ENCODE measurements around the gene FBLN2.

FBLN2 gene

DNA sequence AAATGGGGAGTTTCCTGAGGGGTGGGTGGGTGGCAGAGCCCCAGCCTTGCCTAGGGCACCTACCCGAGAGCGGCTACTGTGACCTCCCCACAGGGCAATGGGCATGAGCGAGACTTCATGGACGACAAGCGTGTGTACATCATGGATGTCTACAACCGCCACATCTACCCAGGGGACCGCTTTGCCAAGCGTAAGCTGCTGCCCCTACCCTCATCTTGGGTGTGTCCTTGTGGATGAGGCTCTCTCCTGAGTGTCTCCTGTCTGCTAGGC is 46.2 kb upstream of the FBLN2 start:
- DNase-seq (ENCODE audit: low read depth in 2 of 2): no peak
- H3K4me3 ChIP-seq (replicated peaks in 1 of 2; ENCODE audit: low read depth in 2 of 2, low read length in 2 of 2): no peak overlapping the region
- TF ChIP-seq, protein P1, sequence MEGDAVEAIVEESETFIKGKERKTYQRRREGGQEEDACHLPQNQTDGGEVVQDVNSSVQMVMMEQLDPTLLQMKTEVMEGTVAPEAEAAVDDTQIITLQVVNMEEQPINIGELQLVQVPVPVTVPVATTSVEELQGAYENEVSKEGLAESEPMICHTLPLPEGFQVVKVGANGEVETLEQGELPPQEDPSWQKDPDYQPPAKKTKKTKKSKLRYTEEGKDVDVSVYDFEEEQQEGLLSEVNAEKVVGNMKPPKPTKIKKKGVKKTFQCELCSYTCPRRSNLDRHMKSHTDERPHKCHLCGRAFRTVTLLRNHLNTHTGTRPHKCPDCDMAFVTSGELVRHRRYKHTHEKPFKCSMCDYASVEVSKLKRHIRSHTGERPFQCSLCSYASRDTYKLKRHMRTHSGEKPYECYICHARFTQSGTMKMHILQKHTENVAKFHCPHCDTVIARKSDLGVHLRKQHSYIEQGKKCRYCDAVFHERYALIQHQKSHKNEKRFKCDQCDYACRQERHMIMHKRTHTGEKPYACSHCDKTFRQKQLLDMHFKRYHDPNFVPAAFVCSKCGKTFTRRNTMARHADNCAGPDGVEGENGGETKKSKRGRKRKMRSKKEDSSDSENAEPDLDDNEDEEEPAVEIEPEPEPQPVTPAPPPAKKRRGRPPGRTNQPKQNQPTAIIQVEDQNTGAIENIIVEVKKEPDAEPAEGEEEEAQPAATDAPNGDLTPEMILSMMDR (IDR thresholded peaks at IDR 0.05; ENCODE audit: low read depth, low read length): no peak

DNA sequence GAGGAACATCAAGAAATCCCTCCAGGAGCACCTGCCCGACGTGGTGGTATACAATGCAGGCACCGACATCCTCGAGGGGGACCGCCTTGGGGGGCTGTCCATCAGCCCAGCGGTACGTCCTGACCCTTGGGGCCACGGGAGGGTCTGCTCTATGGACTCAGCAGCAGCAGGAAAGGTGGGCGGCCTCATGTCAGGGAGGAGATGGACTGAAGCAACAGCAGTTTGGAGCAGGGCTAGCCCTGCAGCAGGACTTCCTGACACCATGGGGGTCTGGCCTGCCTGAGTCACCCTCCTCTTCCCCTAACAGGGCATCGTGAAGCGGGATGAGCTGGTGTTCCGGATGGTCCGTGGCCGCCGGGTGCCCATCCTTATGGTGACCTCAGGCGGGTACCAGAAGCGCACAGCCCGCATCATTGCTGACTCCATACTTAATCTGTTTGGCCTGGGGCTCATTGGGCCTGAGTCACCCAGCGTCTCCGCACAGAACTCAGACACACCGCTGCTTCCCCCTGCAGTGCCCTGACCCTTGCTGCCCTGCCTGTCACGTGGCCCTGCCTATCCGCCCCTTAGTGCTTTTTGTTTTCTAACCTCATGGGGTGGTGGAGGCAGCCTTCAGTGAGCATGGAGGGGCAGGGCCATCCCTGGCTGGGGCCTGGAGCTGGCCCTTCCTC is 44.6 kb upstream of the FBLN2 start:
- TF ChIP-seq, protein P1 (IDR thresholded peaks at IDR 0.05; ENCODE audit: low read depth, low read length): no peak
- H3K4me3 ChIP-seq (replicated peaks in 1 of 2; ENCODE audit: low read depth in 2 of 2, low read length in 2 of 2): no peak overlapping the region
- peak in 1 of 2 donors; percentile 35 for DNase-seq (ENCODE audit: low read depth in 2 of 2)

DNA sequence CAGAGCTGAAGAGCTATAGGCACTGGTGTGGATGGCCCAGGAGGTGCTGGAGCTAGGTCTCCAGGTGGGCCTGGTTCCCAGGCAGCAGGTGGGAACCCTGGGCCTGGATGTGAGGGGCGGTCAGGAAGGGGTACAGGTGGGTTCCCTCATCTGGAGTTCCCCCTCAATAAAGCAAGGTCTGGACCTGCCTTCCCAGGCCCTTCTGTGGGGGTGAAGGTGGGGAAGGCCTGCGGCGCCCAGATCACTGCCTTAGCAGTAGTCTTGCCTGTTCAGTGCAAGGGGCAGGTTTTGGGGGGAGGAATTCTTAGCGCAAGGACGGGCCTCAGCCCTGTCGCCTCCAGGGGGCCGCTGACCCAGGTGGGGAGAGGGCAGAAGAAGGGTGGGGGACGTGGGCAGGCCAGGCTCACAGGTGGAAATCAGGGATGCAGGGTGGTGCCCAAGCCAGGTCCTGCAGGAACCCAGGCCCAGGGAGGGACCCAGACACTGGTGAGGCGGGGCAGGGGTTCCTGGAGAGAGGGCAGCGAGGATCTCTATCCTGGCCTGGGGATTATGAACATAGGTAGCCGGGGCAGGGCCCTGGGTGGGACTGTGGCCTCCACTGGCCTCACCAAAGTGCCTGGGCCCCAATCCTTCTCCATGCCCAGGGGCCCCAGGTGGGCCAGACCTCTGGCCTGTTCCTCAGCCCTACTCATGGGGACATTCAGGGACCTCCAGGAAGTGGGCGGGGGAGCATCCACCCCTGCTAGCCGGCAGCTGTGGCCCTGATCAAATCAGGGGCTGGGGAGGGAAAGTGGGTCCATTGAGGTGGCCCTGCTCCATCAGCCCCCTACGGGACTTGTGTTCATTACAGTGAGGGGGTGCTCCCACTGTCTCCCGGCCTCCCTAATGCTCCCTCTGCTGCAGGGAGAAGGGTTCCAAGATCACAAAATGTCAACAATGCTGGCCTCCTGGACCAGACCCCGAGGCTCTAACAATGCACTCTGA is 43.5 kb upstream of the FBLN2 start:
- TF ChIP-seq, protein P1 (IDR thresholded peaks at IDR 0.05; ENCODE audit: low read depth, low read length): no peak
- no peak for DNase-seq (ENCODE audit: low read depth in 2 of 2)
- no peak overlapping the region for H3K4me3 ChIP-seq (replicated peaks in 1 of 2; ENCODE audit: low read depth in 2 of 2, low read length in 2 of 2)

DNA sequence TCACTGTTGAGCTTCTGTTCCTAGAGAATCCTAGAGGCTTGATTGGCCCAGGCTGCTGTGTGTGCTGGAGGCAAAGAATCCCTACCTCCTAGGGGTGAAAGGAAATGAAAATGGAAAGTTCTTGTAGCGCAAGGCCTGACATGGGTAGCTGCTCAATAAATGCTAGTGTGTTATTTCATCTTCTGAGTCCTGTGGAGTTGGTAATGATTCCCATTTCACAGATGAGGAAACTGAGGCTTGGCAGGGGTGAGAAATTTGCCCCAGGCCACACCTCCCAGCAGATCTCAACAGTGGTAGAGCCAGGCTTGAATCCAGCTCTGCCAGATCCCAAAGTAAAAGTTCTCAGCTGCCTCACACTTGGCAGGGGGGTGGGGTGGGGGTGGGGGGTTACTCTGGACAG is 42.7 kb upstream of the FBLN2 start:
- DNase-seq (ENCODE audit: low read depth in 2 of 2): no peak
- no peak overlapping the region for H3K4me3 ChIP-seq (replicated peaks in 1 of 2; ENCODE audit: low read depth in 2 of 2, low read length in 2 of 2)
- TF ChIP-seq, protein P1 (IDR thresholded peaks at IDR 0.05; ENCODE audit: low read depth, low read length): no peak

DNA sequence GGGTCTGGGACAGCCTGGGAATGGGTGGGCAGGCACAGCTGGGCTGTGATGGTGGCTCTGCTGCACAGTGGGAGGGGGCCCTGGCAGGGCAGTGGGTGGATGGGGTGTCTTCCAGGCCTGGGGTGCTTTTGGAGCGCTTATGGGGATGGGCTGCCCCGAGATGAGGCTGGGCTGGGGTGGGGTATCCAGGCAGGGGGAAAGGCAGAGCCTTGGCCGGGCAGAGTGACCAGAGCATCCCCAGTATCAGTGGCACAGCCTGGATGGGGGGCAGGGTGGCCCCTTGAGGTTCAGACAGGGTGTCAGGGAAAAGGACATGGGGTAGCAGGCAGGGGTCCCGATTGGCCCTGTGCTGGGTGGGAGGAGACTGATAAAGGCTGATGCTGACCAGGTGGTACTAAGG is 42.2 kb upstream of the FBLN2 start:
- TF ChIP-seq, protein P1 (IDR thresholded peaks at IDR 0.05; ENCODE audit: low read depth, low read length): no peak
- no peak for DNase-seq (ENCODE audit: low read depth in 2 of 2)
- no peak overlapping the region for H3K4me3 ChIP-seq (replicated peaks in 1 of 2; ENCODE audit: low read depth in 2 of 2, low read length in 2 of 2)

DNA sequence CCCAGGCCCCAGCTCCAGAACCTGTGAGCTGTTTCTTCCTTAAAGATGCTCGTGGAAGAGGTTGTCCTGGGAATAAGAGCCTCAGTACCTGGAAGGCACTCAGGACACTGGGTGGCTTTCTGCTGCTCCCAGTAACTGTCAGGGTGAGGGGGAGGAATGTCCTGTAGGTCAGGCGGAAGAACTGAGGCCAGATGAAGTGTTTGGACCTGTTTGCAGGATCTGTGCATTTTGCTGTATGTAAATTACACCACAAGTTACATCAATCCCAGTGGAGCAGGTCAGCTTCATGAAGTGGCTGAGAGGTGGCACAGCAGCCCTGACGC is 41.7 kb upstream of the FBLN2 start:
- no peak overlapping the region for H3K4me3 ChIP-seq (replicated peaks in 1 of 2; ENCODE audit: low read depth in 2 of 2, low read length in 2 of 2)
- DNase-seq (ENCODE audit: low read depth in 2 of 2): no peak
- TF ChIP-seq, protein P1 (IDR thresholded peaks at IDR 0.05; ENCODE audit: low read depth, low read length): no peak

Measured in cardiac fibroblast (primary cell).